HG03432 (cell line): ENCODE data around the gene CENPB.
"Not testable (repeated sequence)": the region's sequence is repeated elsewhere in the genome, so short reads cannot be mapped to it uniquely, and the experiment has no call there.

Experiments
- ATAC-seq: cut with Tn5 transposase; IDR thresholded peaks from one replicate; pipeline ENCODE4 v1.9.1; 2021; ENCODE audit warnings: mild to moderate bottlenecking, moderate library complexity; ENCODE audit not compliant: unreplicated experiment

Gene CENPB

DNA sequence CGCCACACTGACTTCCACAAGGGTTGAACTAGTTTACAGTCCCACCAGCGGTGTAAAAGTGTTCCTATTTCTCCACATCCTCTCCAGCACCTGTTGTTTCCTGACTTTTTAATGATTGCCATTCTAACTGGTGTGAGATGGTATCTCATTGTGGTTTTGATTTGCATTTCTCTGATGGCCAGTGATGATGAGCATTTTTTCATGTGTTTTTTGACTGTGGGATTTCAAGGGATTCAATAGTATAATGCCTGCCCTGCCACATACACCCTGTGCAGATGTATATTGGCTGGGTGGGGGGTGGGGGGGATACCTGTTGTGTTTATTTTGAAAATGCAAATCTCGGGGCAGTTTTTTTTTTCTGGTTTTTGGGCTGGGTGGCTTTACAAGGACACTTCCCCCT lies 7.6 kb upstream of the CENPB start:
- not testable (repeated sequence) for ATAC-seq

DNA sequence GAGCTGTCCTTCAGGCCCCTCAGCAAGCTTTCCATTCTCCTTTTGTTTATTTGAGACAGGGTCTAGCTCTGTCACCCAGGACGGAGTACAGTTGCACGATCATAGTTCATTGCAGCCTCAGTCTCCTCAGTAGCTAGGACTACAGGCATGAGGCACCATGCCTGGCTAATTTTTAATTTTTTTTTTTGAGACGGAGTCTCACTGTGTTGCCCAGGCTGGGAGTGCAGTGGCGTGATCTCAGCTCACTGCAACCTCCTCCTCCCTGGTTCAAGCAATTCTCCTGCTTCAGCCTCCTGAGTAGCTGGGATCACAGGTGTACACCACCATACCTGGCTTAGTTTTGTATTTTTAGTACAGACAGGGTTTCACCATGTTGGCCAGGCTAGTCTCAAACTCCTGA lies 2.7 kb upstream of the CENPB start:
- not testable (repeated sequence) for ATAC-seq

DNA sequence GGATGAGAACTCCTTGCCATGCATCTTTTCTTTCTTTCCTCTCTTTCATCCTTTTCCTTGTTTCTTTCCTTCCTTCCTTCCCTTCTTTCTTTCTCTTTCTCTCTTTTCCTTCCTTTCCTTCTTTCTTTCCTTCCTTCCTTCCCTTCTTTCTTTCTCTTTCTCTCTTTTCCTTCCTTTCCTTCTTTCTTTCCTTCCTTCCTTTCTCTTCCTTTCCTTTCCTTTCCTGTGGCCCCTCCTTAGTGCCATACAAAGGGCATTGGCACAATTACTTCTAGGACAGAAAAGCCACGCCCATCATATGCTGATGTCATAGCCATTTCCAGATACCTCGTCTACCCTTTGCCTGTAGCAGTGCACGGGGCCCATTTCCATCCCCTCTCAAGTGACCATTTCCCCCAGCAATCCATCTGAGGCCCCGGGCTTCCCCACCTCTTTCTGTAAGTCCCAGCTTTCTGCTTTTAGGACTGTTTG lies 2.2 kb upstream of the CENPB start:
- ATAC-seq, result no peak

DNA sequence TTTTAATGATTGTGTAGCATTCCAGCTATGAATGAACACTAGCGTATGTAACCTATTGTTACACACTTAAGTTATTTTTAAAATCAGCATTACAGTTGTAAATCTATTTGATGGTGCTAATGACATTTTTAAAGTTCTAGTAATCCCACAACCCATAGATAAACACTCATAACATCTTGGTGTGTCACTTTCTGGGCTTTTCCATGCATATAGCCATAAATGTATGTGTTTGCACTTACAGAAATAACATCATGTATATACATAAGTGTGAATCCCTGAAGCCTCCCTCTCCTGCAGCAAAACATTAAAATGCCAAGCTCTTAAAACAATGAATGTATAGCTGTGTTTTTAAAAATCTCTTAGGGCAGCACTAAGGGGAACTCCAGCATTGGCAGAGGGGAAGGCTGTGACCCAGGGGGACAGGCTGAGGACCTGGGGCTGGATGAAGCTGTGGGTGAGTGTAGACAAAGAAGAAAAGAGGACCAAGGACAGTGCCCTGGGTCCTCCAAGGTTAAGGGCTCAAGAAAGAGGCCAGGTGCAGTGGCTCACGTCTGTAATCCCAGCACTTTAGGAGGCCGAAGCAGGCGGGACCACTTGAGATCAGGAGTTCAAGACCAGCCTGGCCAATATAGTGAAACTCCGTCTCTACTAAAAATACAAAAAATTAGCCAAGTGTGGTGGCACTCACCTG lies 929 bp upstream of the CENPB start:
- no peak for ATAC-seq

DNA sequence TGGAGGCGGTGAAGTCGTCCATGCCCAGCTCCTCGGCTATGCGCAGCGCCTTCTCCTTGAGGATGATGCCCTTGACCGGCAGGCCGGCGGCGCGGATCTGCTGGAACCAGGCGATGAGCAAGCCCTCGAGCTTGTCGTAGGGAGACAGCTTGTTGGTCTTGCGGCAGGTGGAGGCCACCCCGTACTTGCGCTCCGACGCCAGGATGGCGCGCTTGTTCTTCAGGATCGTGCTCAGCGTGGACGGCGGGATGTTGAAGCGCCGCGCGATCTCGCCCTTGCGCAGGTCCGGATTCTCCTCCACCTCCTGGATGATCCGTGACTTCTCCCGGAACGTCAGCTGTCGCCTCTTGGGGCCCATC lies 435 bp downstream of the CENPB start:
- ATAC-seq, result peak; percentile 21

DNA sequence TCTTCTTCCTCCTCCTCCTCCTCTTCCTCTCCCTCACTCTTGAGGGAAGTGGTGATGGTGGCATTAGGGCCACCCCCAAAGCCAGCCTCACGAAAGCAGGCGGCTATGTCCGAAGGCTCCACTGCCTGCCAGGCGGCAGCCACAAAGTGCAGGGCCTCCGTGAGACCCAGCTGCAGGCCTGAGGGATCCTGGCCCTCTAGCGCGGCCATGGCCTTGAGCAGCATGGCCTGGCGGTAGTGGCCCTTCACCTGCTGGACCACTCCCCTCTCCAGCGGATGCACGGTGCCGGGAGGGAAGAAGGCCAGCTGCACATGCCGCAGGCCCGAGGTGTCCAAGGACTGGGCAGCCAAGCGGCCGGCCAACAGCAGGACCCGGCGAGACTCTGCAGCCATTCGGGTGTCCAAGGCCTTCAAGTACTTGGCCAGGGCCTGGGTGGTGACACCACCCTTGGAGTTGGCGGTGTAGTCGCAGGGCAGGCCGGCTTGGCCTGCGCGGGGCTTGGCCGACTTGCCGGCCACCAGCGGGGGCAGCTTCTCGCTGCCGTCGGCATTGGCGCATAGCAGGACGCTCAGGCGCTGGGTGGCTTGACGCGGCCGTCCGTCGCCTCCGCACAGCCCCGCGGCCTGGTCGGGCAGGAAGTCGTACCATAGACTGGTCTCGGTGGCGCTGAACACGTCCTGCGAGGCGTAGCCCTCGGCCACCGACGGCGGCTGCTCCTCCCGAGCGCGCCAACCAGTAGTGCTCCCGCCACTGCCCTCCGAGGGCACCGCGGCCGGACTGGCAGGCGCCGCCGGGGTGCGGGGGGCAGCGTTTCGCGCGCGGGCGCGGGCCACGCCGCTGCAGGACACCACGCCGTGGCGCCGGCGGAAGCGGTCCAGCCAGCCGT lies 1.1 kb downstream of the CENPB start:
- ATAC-seq, result no peak

DNA sequence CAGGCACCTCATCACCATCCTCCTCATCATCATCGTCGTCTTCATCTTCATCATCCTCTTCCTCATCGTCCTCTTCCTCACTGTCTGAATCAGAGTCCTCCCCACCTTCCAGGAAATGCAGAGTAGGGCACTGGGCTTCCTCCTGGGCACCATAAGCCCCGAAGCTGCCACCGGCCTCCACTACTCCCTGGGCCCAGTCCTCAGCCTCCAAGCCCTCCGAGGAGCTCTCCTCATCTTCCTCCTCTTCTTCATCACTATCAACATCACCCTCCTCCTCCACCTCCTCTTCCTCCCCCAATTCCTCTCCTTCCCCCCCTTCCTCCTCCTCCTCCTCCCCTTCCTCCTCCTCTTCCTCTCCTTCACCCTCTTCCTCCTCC lies 1.7 kb downstream of the CENPB start:
- no peak for ATAC-seq

DNA sequence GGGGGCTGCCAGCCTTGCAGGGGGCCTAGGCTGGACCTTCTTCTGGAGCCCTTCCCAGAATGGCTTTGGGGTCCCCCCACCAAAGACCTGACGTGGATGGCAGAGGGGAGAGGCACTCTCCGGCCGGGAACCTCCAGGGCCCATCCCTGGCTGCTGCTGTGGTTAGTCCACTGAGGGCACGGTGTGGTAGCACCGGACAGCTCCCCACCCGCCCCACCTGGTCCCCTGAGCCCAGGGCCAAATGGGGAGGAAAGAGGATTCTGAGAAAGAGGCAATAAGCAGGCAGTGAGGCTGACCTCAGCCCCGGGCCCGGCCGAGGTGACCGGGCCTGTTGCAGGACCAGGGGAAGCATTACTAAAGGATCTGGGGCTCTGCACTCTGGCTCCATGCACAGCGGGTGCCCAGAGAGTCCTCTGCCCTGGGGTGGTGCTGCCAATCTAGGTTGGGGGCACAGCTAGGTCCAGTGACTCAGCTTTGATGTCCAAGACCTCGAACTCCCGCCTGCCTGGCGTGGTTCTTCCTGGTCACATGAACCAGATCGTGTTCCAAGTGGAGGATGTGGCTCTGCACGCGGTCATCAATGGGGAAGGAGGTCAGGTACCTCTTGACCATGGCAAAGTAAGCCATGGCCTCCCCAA lies 2.2 kb downstream of the CENPB start:
- no peak for ATAC-seq

DNA sequence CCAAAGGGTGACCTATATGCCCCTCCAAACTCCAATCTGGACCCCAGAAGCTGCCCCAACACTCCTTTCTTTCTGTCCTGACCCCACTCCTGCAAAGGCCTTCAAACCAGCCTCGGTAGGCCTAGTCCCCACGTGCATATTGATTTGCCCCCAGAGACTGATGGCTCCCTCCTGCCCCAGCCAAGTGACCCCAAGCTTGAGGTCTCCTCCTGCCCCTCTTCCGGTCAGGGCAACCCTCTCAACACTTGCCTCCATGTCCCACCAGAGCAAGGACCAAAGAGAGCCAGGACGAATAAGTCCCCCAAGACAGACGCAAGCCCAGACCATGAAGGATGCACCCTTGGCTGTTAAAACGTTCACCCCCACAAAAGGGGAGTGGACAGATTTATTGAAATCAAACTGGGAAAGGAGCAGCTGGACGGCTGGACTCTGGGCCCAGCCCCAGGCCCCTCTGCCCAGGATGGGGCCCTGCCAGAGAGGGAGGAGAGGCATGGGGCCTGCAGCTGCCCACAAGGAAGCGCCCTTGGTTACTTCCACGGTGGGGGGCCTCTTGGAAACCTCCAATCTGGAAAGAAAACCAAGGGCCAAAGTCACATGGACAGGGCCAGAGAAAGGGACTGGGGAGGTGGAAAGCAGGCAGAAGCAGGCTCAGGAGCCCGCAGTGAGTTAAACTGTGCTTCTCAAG lies 2.9 kb downstream of the CENPB start:
- no peak for ATAC-seq

DNA sequence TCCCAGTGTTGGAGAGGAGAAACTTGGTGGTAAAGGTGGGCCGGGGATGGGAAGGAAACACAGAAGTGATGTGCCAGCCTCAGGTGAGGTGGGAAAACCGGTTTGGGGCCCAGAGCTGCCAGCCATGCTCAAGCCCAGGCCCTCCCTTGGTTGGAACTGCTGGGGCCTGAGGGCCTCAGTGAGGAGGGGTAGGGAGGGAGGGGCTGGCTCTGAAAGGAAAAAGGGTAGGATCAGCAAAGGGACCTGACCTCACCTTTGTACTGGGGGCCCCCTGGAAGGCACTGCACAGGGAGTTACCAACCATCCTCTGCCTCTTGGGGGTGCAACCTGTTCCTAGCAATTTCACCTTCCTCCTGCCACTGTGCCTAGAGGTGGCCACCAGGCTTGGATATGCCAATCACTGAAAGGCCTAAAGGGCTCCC lies 3.5 kb downstream of the CENPB start:
- ATAC-seq, result no peak

DNA sequence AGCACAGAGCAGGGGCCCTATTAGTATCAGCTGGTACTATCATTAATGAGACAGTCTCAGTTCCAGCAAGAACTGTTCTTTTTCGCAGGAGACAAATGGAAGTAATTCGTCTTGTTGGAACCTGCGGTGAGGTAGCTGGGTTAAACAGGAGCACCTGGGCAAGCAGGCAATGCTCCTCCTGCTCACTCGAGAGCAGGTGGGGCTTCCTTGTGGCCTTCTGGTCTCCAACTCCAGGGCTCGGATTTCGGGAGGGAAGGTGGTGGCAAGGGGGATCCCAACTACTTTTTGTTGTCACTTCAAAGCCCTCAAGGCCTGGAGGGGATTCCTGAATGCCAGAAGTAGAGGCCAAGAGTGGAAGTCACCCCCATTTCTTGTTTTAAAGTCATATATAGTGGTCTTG lies 3.9 kb downstream of the CENPB start:
- no peak for ATAC-seq

DNA sequence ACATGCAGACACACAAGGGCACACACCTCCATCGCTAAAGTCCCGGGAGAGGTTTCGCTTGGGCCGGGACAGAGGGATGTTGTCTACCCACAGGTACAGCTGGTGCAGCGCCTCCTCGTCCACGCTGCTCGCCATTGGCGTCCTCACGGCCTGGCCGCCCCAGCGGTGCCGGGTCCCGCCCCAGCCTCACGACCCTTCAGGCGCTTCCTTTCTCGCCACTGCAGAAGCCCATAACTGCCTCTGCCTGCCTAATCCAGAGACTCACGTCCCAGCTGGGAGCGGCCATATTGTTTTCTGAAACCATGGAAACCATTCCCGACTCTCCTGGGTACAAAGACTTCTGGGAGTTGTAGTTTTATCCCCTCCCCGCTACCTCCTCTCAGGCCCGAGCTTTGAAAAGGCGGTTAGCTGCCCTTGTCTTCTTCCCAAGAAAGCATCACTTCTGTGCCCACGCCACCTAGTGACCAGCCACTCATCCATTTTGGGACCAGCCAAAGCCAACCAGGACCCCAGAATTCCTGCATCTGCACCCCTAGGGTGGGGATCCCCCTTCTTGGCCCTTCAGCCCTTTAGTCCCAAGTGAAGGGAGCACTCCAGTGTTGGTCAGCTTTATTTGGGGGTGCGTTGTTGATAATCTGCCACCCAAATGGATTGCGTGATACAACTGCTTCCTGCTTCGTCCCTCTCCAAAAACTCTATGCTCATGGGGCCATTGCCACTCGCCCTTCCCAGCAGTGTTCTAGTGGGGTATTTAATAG lies 5.2 kb downstream of the CENPB start, which contains the start of gene SPEF1:
SPEF1 (minus strand) TSS at position 296 of the 758 bp plus-strand sequence; CDS start at position 135, 161 bp downstream.
- peak; percentile 68 for ATAC-seq

DNA sequence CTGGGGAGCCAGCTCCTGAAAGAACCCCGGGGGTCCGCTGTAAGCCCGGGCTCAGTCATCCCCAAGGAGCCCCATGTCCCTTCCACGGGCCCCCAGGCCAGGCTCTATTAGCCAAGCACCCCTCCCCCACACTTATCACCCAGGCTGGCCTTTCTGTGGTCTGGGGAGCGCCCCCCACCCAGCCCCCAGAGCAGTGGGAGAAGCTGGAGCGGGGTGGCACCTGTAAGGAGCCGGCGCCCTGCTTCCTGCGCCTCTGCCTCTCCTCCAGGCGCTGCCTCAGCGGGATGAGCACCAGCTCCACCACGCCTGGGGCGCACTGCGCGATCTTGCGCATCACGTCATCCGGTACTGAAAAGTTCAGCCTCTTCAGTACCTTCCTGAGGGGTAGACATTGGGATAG lies 7.6 kb downstream of the CENPB start:
- ATAC-seq, result no peak

DNA sequence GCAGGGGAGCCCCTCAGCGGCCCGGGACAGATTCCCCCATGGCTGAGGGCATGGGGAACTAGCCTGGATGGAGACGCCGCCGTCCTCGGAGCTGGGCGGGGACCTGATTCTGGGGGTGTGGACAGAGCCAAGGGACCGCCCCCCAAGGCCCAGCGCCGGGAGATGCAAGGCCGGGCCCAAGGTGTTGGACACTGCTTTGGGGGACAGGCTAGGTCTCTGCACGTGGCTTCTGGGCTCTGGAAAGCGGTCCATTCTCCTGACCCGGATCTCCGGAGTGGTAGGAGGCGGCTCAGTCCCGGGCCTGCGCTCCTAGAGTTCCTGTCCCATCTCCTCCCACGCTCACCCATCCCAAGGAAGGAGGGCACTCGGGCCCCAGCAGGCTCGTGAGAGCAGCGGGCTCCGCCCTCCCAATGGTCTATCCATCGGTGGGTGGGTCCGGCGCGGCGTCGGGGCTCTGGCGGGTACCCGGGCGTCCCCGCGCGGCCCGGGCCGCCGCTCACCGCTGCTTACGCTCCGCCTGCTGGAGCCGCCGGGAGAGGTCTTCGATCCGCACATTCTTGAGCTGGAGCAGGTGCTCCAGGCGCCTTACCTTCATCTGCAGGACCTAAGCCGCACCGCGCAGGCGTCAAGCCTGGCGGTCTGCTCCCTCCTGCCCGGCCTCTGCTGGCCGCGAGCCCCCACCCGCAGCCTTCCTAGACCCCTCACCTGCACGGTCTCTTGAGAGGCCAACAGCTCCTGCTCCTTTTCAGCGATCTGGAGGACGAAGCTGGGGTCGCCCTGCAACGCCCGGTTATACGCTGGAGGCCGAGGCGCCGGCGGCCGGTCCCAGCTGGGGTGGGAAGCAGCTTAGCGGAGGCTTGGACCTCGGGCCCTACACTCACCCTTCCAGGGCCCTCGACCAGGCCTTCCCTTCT lies 8.6 kb downstream of the CENPB start:
- ATAC-seq, result no peak

DNA sequence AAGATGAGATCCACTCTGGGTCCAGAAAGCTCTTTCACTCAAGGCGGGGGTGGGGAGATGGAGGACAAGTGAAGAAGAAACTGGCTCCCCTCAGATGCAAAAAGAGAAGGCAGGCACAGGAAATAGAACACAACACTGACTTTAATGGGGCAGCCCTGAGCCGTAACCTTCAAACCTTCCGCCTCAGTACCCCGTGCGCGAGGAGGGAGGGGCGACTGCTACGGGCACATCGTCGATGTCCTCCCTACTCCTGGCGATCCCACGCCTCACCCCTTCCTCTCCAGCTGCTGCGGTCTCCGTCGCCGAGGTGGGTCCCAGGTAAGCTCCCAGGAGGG lies 9.2 kb downstream of the CENPB start:
- ATAC-seq, result no peak

DNA sequence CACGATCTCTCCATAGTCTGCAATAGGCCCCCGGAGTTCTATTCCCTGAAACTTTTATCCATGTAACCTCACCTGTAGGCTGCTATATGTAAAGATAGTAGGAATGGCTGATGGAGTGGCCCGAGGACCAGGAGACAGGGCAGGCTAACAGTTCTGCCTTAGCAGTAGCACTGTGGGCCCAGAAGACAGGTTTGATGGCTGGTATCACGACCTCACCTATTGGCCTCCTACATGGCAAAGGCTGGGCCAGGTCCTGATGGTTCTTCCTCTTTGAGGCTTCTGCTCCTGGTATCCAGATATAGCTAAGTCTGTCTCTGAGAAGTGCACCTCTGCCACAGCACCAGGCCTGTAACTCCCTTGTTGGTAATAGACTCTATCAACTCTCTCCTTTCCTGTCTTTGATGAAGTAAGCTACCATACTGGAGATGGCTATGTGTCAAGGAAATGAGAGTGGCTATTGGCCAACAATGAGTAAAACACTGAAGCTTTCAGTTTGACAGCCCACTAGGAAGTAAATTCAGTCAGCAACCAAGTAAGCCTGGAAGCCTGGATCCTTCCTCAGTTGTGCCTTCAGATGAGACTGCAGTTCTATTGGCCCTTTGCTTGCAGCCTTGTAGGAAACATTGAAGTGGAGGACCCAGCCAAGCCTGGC lies 11.0 kb downstream of the CENPB start:
- ATAC-seq, result no peak

DNA sequence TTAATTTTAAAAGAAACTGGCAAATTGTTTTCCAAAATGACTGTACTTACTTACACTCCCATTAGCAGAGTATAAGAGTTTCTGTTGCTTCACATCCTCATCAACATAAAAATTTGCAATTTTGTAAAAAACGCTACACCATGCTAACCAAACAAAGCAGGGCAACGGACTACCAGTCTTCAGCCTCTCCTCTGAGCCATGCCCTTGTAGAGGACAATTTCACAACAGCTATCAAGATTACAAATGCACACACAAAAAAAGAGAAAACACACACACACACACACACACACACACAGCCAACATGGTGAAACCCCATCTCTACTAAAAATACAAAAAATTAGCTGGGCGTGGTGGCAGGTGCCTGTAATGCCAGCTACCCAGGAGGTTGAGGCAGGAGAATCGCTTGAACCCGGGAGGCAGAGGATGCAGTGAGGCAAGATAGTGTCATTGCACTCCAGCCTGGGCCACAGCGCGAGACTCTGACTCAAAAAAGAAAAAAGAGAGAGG lies 14.9 kb downstream of the CENPB start:
- ATAC-seq, result no peak

DNA sequence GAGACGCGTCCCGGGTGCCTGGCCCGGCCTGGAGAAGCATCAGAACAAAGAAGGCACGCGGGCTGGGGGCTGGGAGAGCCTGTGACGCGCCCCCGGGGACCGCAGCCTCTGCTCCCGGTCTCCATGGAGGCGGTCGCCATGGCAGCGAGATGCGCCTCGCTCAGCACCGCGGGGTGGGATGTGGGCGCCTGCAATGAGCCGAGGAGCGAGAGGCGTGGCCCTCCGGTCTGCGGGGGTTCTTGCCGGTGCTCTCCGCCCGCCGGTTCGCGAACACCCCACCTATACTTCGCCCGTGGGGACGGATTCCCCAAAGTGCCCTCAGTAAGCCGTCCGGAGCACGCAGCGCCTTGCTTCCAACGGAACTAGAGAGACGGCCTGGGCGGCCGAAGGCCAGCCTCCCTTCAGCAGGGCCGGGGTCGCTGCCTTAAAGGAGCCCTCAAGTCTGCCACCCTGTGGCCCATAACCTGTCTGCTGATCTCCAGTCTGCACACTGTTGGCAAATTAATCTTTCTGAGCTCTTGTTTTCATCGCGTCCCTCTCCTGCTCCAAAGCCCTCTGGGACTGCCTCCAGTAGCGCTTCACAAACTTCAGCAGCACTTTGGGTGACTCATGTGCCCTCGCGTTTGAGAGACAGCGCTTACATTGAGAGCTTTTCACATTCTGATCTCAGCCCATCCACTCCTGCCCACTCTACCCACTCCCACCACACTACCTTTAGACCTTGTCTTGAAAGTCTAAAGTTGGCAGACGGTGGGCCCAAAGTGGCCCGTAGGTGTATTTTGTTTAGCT lies 18.0 kb downstream of the CENPB start:
- peak; percentile 41 for ATAC-seq
